ENCODE results near the gene CYB5R3.

DNA sequence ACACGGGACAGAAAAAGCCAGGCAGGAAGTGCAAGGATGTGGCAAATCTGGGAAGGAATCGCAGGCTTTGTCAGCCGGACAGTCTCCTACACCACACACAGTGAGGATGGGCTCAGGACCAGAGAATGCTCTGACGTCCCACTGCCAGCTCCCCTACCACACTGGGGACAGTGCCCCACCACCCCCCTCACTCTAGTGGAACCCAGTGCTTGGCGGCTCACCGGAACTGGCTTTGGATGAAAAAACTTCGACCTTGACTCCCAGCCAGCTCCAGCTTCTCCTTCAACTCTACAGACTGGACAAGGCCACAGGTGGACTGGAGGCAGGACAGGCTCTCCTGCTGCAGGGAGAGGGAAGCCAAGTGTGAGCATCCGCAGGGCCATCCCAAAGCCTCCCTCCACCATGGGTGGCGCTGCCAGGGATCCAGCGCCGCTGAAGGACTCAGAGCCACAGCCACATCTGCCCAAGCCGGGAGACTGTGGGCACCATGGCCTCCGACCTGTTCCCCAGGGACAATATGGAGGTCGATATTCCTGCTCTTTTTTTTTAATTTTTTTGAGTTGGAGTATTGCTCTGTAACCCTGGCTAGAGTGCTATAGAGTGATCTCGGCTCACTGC is 71.5 kb downstream of the CYB5R3 start:
- TF ChIP-seq YY1 (IDR thresholded peaks at IDR 0.05; ENCODE audit: low read depth), result no peak
- no peak for TF ChIP-seq EP300 (IDR thresholded peaks at IDR 0.05; ENCODE audit: borderline replicate concordance)
- no peak for TF ChIP-seq TAF1 (IDR thresholded peaks at IDR 0.05; ENCODE audit: low read depth)
- TF ChIP-seq CEBPB (IDR thresholded peaks at IDR 0.05), result no peak
- no peak for TF ChIP-seq REST (IDR thresholded peaks at IDR 0.05; ENCODE audit: low read depth)
- no peak for TF ChIP-seq RAD21 (IDR thresholded peaks at IDR 0.05; ENCODE audit: low read depth)
- no peak for TF ChIP-seq EGR1 (IDR thresholded peaks at IDR 0.05)
- no peak for TF ChIP-seq CREB1 (IDR thresholded peaks at IDR 0.05; ENCODE audit: low read depth)

All from Ishikawa (cell line).